Fibroblast of the aortic adventitia (primary cell): ENCODE results near the gene GTF2H1. TPM values are rescaled to one million over a fixed set of nuclear protein-coding genes. Genes with fewer than 3 reads are reported as not detected.

Experiments
- DNase-seq: peaks from one replicate; pipeline ENCODE4 v3.0.0-alpha.2; 2010; ENCODE audit warnings: low read depth
- H3K4me3 ChIP-seq: 2 replicates; pipeline ENCODE4 v1.5.1; 2011; ENCODE audit warnings: low read depth, mild to moderate bottlenecking, control low read depth, low read length, moderate library complexity
- CTCF ChIP-seq: IDR thresholded peaks from 2 replicates; pipeline ENCODE4 v1.5.1; 2011; ENCODE audit warnings: mild to moderate bottlenecking, low read length, control low read depth, inconsistent platforms; ENCODE audit not compliant: insufficient read depth
- total RNA-seq: library from RNA; depleted of rRNA; stranded (reverse); fragments of >200 nt; gene quantifications from 2 replicates; pipeline ENCODE4 v1.2.3, GENCODE V29; 2012; ENCODE audit warnings: low replicate concordance

The GTF2H1 gene
- 71.5 and 95.4 TPM in 2 replicates for total RNA-seq

DNA sequence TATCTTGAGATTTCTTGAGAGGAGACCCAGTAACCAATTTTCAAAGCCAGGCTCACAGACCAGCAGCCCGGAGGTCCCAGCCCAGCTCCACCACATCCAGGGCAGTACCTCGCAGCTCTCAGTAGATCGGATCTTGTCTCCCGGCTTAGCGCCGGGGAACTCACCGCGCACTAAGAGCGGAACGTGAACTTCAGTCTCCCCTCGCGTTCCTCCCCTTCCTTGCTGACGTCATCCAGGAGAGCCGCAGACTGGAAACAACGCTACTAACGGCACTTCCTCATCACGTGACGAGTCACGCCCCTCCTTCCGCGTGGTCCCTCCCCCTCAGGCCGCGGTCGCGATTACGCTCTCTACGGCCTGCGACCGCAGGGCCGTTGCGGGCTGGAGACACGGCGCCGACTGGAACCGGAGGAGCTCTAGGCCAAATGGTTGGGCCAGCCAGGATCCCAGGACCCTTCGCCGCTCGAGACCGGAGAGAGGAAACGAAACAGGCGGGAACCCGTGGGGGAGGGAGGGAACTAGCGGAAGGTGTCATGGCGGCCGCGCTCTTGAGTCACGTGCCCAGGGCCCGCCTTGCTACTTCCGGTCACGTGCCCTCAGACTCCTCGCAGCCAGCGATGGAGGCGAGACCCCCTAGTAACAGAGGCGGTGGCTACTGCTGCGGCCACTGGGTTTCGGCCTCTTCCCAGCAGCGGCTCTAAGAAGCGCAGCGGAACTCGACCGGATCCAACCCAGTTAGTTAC lies at the start of gene GTF2H1, which contains the start of gene HPS5:
Gene GTF2H1, plus strand, starts transcription at position 599 of the 743 bp plus-strand sequence. CDS start 10,508 bp downstream, outside the sequence.
Gene HPS5, minus strand, starts transcription at position 172 of the 743 bp plus-strand sequence. CDS start 4,282 bp downstream, outside the sequence.
- DNase-seq: peak; percentile 98
- no peak for TF ChIP-seq CTCF
- H3K4me3 ChIP-seq: peak within 1 kb of the TSS; percentile 95

GRCh38 chr11:18277565-18278271 lies 44.6 kb upstream of the GTF2H1 start:
- no peak for TF ChIP-seq CTCF
- DNase-seq: no peak

GRCh38 chr11:18280438-18281045 lies 41.8 kb upstream of the GTF2H1 start:
- no peak for TF ChIP-seq CTCF
- no peak overlapping the region for H3K4me3 ChIP-seq

More at GRCh38 chr11:18277565-18278271, 44.6 kb upstream of the GTF2H1 start:
- no peak overlapping the region for H3K4me3 ChIP-seq

GRCh38 chr11:18282626-18283025 lies 39.7 kb upstream of the GTF2H1 start:
- H3K4me3 ChIP-seq: no peak overlapping the region
- TF ChIP-seq CTCF: no peak
- DNase-seq: no peak

More at GRCh38 chr11:18280438-18281045, 41.8 kb upstream of the GTF2H1 start:
- no peak for DNase-seq

DNA sequence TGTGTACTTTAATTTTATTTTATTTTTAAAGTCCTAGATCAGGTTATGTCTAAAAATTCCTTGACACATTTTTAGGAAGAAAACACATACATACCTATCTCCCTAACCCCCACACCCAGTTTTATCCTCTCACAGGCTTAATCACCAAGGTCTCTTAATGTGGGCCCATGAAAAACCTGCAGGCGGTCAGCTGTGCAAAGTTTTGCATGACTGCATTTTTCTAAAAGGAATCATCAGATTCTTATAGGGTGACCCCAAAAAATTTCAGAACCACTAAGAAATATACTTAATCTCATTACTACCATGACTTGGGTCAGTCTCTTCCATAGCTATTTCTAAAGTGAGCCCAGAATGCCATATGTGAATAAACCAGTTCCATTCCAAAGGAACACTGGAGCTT lies 36.5 kb upstream of the GTF2H1 start:
- no peak for DNase-seq
- TF ChIP-seq CTCF: no peak
- no peak overlapping the region for H3K4me3 ChIP-seq

DNA sequence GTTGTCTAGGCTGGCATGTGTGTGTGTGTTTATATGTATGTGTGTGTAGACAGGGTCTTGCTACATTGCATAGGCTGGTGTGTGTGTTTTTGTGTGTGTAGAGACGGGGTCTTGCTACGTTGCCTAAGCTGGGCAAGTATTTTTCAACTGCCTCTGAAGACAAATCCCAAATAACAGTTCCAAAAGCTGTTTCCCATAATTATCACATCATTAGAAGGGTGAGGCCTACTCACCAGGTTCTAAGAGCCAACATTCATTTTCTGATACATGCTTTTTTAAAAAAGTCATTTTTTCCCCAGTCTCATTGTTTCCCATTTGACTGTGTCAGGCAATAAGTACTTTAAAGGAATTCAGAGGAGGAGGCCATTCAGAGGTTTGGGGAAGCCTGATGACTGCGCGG lies 33.5 kb upstream of the GTF2H1 start:
- TF ChIP-seq CTCF: no peak
- no peak for DNase-seq
- no peak overlapping the region for H3K4me3 ChIP-seq
